ENCODE measurements around the gene SETDB2. TPM values are rescaled to one million over a fixed set of nuclear protein-coding genes. Genes with fewer than 3 reads are reported as not detected.

SETDB2 gene
- total RNA-seq = 30.3 TPM

GRCh38 chr13:49443704-49444523 lies at the start of gene SETDB2, which contains the start of gene CAB39L:
TSS of gene SETDB2 (plus strand) at chr13:49444274. CDS start at chr13:49451894, 7,620 bp downstream.
TSS of gene CAB39L (minus strand) at chr13:49444064. CDS start at chr13:49382910, 61,154 bp downstream.

GRCh38 chr13:49495783-49496762 lies 52.0 kb downstream of the SETDB2 start, which contains the start of gene PHF11:
TSS of gene PHF11 (plus strand) at chr13:49495953. CDS start at chr13:49496002, 49 bp downstream.

Other genes with a start within 250 kb of the SETDB2 start
- 0.60 TPM for gene MLNR, start 223.9 kb upstream of the SETDB2 start, total RNA-seq
- gene CDADC1, start 196.3 kb upstream of the SETDB2 start, total RNA-seq = 10.6 TPM
- 27.4 TPM for gene CAB39L, start 210 bp upstream of the SETDB2 start, total RNA-seq
- gene PHF11, start 51.7 kb downstream of the SETDB2 start, total RNA-seq = 23.4 TPM
- gene RCBTB1, start 141.3 kb downstream of the SETDB2 start, total RNA-seq = 56.8 TPM
- gene ARL11, start 184.2 kb downstream of the SETDB2 start, total RNA-seq = 0.22 TPM
- 59.0 TPM for gene EBPL, start 247.2 kb downstream of the SETDB2 start, total RNA-seq